ENCODE results near the gene PPP2R3A. TPM values are rescaled to one million over a fixed set of nuclear protein-coding genes. Genes with fewer than 3 reads are reported as not detected.

The PPP2R3A gene
- total RNA-seq, 1 donor from 2014 or later, result 35.0 TPM

DNA sequence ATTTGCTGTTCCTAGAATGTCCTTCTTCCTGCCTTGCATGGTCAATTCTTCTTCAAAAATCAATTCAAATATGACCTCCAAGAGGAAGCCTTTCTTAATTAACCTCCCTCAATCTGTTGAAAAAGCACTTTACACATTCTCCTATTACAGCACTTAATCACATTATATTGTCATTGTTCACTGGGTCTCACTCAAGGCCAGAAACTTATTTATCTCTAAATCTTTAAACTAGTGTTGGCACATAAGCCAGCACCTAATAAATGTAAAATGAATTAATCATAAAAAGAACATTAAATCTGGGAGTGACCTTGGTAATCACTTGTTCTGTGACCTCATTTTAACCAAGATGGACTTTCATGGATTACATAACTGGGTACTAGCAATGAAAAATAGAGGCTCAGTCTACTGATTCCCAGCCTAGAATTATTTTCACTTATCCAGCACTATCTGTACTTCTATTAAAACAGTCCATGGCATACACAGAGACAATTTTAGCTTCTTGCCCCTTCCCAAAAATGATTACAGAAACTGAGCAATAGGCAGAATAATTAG, 208.5 kb downstream of the PPP2R3A start:
- DNase-seq (ENCODE audit: low spot score, unreplicated experiment), result no peak
- Mint-ChIP-seq H3K4me3 (ENCODE audit: low read depth) (no peak overlapping the region), H3K36me3 (ENCODE audit: insufficient read depth) (no peaks in the 10 kb centered on the region), H3K27me3 (no peaks in the 10 kb centered on the region), H3K4me1 (ENCODE audit: low read depth) (peaks cover 7% of the 10 kb centered on the region), H3K9me3 (ENCODE audit: low read depth) (no peaks in the 10 kb centered on the region), H3K27ac (no peak overlapping the region)
- TF ChIP-seq, protein P1, sequence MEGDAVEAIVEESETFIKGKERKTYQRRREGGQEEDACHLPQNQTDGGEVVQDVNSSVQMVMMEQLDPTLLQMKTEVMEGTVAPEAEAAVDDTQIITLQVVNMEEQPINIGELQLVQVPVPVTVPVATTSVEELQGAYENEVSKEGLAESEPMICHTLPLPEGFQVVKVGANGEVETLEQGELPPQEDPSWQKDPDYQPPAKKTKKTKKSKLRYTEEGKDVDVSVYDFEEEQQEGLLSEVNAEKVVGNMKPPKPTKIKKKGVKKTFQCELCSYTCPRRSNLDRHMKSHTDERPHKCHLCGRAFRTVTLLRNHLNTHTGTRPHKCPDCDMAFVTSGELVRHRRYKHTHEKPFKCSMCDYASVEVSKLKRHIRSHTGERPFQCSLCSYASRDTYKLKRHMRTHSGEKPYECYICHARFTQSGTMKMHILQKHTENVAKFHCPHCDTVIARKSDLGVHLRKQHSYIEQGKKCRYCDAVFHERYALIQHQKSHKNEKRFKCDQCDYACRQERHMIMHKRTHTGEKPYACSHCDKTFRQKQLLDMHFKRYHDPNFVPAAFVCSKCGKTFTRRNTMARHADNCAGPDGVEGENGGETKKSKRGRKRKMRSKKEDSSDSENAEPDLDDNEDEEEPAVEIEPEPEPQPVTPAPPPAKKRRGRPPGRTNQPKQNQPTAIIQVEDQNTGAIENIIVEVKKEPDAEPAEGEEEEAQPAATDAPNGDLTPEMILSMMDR (IDR thresholded peaks at IDR 0.05; ENCODE audit: unreplicated experiment), result no peak

DNA sequence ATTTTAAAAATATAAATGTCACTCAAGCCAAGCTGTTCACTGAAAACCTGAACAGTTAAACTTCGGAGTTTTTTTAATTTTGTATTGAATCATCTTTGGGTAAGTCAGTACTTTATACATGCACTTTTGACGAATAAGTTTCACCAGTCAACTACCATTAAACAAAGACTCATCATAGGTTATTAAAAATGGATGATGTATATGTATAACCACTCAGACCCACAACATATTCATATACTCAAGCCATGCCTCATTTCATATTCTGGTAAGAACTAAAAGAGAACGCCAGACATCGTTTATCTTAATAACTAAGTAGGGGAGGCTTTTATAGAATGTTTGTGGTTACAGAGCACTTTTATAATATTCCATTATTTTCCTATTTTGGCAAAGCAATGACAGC, 212.3 kb downstream of the PPP2R3A start:
- Mint-ChIP-seq H3K9me3 (ENCODE audit: low read depth) (no peaks in the 10 kb centered on the region), H3K4me1 (ENCODE audit: low read depth) (peaks cover 16% of the 10 kb centered on the region), H3K27ac (no peak overlapping the region), H3K36me3 (ENCODE audit: insufficient read depth) (no peaks in the 10 kb centered on the region), H3K27me3 (no peaks in the 10 kb centered on the region), H3K4me3 (ENCODE audit: low read depth) (no peak overlapping the region)
- DNase-seq (ENCODE audit: low spot score, unreplicated experiment), result no peak
- TF ChIP-seq, protein P1 (IDR thresholded peaks at IDR 0.05; ENCODE audit: unreplicated experiment), result no peak

DNA sequence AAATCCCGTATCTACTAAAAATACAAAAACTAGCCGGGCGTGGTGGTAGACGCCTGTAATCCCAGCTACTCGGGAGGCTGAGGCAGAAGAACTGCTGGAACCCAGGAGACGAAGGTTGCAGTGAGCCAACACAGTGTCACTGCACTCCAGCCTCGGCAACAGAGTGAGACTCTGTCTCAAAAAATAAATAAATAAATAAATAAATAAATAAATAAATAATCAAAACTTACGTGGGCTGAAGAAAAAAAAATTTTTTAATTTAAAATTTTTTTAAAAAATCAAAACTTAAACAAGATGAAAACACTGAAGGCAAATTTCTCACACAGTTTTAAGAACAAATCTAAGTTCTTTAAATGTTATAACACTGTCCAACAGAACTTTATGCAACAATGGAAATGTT, 216.2 kb downstream of the PPP2R3A start:
- TF ChIP-seq, protein P1 (IDR thresholded peaks at IDR 0.05; ENCODE audit: unreplicated experiment), result no peak
- H3K27ac Mint-ChIP-seq, result no peak overlapping the region
- H3K27me3 Mint-ChIP-seq, result no peaks in the 10 kb centered on the region
- no peaks in the 10 kb centered on the region for H3K9me3 Mint-ChIP-seq (ENCODE audit: low read depth)
- DNase-seq (ENCODE audit: low spot score, unreplicated experiment), result no peak
- H3K36me3 Mint-ChIP-seq (ENCODE audit: insufficient read depth), result no peaks in the 10 kb centered on the region
- no peak overlapping the region for H3K4me3 Mint-ChIP-seq (ENCODE audit: low read depth)
- H3K4me1 Mint-ChIP-seq (ENCODE audit: low read depth), result peaks cover 18% of the 10 kb centered on the region

DNA sequence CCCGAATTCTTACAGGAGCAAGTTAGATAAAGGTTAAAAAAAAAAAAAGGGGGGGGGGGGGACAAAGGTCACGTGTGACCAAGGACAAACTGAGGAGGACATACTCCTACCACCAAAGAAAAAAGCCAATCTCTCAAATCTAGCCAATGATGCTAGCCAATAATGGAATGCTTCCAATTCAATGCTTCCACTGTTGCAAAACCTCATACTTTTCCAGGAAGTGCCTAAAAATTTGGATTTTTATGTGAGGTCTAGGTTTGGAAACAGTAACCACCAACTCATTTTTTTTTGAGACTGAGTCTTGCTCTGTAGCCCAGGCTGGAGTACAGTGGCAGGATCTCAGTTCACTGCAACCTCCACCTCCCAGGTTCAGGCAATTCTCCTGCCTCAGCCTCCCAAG, 219.2 kb downstream of the PPP2R3A start:
- no peak for DNase-seq (ENCODE audit: low spot score, unreplicated experiment)
- Mint-ChIP-seq H3K4me3 (ENCODE audit: low read depth) (no peak overlapping the region), H3K4me1 (ENCODE audit: low read depth) (peaks cover 29% of the 10 kb centered on the region), H3K27me3 (no peaks in the 10 kb centered on the region), H3K27ac (no peak overlapping the region), H3K36me3 (ENCODE audit: insufficient read depth) (no peaks in the 10 kb centered on the region), H3K9me3 (ENCODE audit: low read depth) (no peaks in the 10 kb centered on the region)
- TF ChIP-seq, protein P1 (IDR thresholded peaks at IDR 0.05; ENCODE audit: unreplicated experiment), result no peak

DNA sequence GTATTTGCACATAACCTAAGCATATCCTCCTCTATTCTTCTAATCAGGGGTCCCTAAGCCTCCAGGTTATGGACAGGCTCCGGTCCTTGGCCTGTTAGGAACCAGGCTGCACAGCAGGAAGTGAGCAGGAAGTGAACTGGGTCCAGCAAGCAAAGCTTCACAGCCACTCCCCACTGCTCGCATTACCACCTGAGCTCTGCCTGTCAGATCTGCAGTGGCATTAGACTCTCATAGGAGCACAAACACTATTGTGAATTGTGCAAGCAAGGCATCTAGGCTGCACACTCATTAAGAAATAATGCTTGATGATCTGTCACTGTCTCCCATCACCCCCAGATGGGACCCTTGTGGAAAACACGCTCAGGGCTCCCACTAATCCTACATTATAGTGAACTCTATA, 220.8 kb downstream of the PPP2R3A start:
- DNase-seq (ENCODE audit: low spot score, unreplicated experiment), result no peak
- Mint-ChIP-seq H3K27me3 (no peaks in the 10 kb centered on the region), H3K36me3 (ENCODE audit: insufficient read depth) (no peaks in the 10 kb centered on the region), H3K9me3 (ENCODE audit: low read depth) (no peaks in the 10 kb centered on the region), H3K4me1 (ENCODE audit: low read depth) (peaks cover 28% of the 10 kb centered on the region), H3K4me3 (ENCODE audit: low read depth) (no peak overlapping the region), H3K27ac (peak overlapping the region; percentile 34)
- TF ChIP-seq, protein P1 (IDR thresholded peaks at IDR 0.05; ENCODE audit: unreplicated experiment), result no peak
